Panc1 (cell line): Measurements from ENCODE around the gene CNTN1. TPM values are rescaled to one million over a fixed set of nuclear protein-coding genes. Genes with fewer than 3 reads are reported as not detected.

ENCODE experiments used
- ATAC-seq: fragments of 200-7000 bp; cut with Tn5 transposase; 2 replicates; pipeline ENCODE4 v1.9.1; 2020; ENCODE audit warnings: mild to moderate bottlenecking, moderate library complexity
- BruUV-seq: library from RNA; stranded (reverse); fragments of 400-500 nt; replicated peaks from 2 replicates; lab custom pipeline; 2021; lab: Mats Ljungman, UMichigan
- CTCF ChIA-PET: fragments of 300-600 bp; sonication (Branson Sonifier 250); formaldehyde crosslinking; loops from one replicate; lab custom pipeline; 2022; ENCODE audit warnings: antibody characterized with exemption; lab: Charles Lee
- POLR2A ChIA-PET: fragments of 300-600 bp; sonication (Branson Sonifier 250); formaldehyde crosslinking; loops from one replicate; lab custom pipeline; 2022; ENCODE audit warnings: antibody characterized with exemption; lab: Charles Lee
- DNase-seq: peaks from one replicate; pipeline ENCODE4 v3.0.0-alpha.2; 2010; ENCODE audit warnings: low read depth, low spot score
- H3K27ac ChIP-seq: 2 replicates; pipeline ENCODE4 v1.5.1; 2011; ENCODE audit warnings: mild to moderate bottlenecking, low read length, inconsistent platforms
- H3K27me3 ChIP-seq: fragments of 200-500 bp; sonication (Bioruptor generic); 2 replicates; pipeline ENCODE4 v1.6.0; 2014; ENCODE audit warnings: low read length, inconsistent platforms; ENCODE audit not compliant: control insufficient read depth, insufficient read depth
- H3K36me3 ChIP-seq: fragments of 200-500 bp; sonication (Bioruptor generic); 2 replicates; pipeline ENCODE4 v1.5.1; 2014; ENCODE audit warnings: inconsistent platforms, mild to moderate bottlenecking, low read length, moderate library complexity; ENCODE audit not compliant: control insufficient read depth, insufficient read depth
- H3K4me1 ChIP-seq: 2 replicates; pipeline ENCODE4 v1.5.1; 2011; ENCODE audit warnings: inconsistent platforms, mild to moderate bottlenecking, low read length, moderate library complexity; ENCODE audit not compliant: control insufficient read depth, insufficient read depth
- H3K4me3 ChIP-seq, 2 experiments: 2 replicates each; pipeline ENCODE4 v1.5.1; 2011 to 2012; ENCODE audit warnings: low read depth in 2 of 2, low read length in 2 of 2, mild to moderate bottlenecking in 2 of 2, inconsistent platforms in 1 of 2, moderate library complexity in 1 of 2
- H3K9me3 ChIP-seq: fragments of 200-500 bp; sonication (Bioruptor generic); 2 replicates; pipeline ENCODE4 v1.5.1; 2014; ENCODE audit warnings: low read depth, mild to moderate bottlenecking, inconsistent platforms, low read length, moderate library complexity; ENCODE audit not compliant: control insufficient read depth, insufficient read depth
- CTCF ChIP-seq: fragments of 450-650 bp; IDR thresholded peaks from 2 replicates; pipeline ENCODE4 v1.5.1; 2017; ENCODE audit warnings: mild to moderate bottlenecking
- POLR2AphosphoS5 ChIP-seq: IDR thresholded peaks from 2 replicates; pipeline ENCODE4 v1.6.1; 2012; ENCODE audit warnings: mild to moderate bottlenecking, low read depth, low read length, moderate library complexity
- SIN3A ChIP-seq: IDR thresholded peaks from 2 replicates; pipeline ENCODE4 v1.6.1; 2012; ENCODE audit warnings: low read depth, mild to moderate bottlenecking, low read length, moderate library complexity, borderline replicate concordance; ENCODE audit not compliant: insufficient read depth
- TCF7L2 ChIP-seq: IDR thresholded peaks from 2 replicates; pipeline ENCODE4 v1.6.1; 2011; ENCODE audit warnings: mild to moderate bottlenecking, low read depth, low read length, inconsistent platforms
- in situ Hi-C: cut with HindIII; loops from 2 replicates; pipeline ENCODE4 v1.10.0; 2016; ENCODE audit warnings: low sequenced_read_pairs, low pct_unique_long_range_greater_than_20kb
- intact Hi-C: fragments of 100-400 bp; cut with micrococcal nuclease; formaldehyde crosslinking; loops from one replicate; pipeline ENCODE4 v1.10.0; 2022; ENCODE audit not compliant: unreplicated experiment
- total RNA-seq: library from RNA; stranded (reverse); gene quantifications from one replicate; pipeline ENCODE4 v1.2.1, GENCODE V29; 2021; ENCODE audit not compliant: unreplicated experiment
- TF ChIP-seq, protein P1 (sequence below), 2 experiments: IDR thresholded peaks; 2 replicates each; pipeline ENCODE4 v1.6.1; 2011 to 2012; ENCODE audit warnings: low read depth in 2 of 2, control low read depth in 1 of 2, low read length in 1 of 2, mild to moderate bottlenecking in 1 of 2, moderate library complexity in 1 of 2; ENCODE audit not compliant: insufficient read depth in 1 of 2

CNTN1 gene
- total RNA-seq, 1 experiment from 2014 or later: not detected

DNA sequence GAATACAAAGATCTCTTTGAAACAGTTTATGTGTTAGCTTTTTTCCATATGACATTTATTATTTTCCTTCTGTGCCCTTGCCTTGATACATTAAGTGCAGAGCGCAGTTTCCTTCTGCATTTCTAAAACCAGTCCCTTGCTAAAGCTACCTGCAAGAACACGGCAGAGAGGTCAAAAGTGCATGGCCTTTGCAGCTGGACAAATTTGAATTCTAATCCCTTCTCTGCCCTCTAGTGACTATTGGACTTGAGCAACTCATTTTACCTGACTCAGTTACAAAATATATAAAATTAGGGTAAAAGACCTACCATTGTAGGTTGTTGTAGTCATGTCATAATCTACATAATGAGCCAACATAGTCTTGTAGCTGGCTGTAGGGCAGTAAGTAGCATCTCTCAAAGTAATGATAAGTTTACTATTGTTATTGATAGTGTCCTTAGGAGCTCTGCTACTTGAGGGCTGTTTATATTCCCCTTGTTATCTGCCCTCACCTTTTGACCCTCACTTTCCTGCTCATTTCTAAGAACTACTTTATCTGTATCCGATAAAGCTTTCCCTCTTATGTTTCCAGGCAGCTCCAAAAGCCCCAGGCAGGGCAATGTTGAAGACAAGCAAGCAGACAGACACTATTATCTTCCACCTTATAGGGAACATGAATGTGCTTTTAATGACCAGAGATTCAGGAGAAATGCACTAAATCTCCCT is 375.9 kb downstream of the CNTN1 start:
- no peaks in the 10 kb centered on the region for H3K4me1 ChIP-seq
- ChIA-PET CTCF (no interaction called here), POLR2A (no interaction called here)
- no peaks in the 10 kb centered on the region for H3K27me3 ChIP-seq
- TF ChIP-seq TCF7L2 (no peak), SIN3A (no peak), CTCF (no peak), POLR2AphosphoS5 (no peak)
- TF ChIP-seq, protein P1, sequence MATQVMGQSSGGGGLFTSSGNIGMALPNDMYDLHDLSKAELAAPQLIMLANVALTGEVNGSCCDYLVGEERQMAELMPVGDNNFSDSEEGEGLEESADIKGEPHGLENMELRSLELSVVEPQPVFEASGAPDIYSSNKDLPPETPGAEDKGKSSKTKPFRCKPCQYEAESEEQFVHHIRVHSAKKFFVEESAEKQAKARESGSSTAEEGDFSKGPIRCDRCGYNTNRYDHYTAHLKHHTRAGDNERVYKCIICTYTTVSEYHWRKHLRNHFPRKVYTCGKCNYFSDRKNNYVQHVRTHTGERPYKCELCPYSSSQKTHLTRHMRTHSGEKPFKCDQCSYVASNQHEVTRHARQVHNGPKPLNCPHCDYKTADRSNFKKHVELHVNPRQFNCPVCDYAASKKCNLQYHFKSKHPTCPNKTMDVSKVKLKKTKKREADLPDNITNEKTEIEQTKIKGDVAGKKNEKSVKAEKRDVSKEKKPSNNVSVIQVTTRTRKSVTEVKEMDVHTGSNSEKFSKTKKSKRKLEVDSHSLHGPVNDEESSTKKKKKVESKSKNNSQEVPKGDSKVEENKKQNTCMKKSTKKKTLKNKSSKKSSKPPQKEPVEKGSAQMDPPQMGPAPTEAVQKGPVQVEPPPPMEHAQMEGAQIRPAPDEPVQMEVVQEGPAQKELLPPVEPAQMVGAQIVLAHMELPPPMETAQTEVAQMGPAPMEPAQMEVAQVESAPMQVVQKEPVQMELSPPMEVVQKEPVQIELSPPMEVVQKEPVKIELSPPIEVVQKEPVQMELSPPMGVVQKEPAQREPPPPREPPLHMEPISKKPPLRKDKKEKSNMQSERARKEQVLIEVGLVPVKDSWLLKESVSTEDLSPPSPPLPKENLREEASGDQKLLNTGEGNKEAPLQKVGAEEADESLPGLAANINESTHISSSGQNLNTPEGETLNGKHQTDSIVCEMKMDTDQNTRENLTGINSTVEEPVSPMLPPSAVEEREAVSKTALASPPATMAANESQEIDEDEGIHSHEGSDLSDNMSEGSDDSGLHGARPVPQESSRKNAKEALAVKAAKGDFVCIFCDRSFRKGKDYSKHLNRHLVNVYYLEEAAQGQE (IDR thresholded peaks at IDR 0.05; ENCODE audit: insufficient read depth in 1 of 2, low read depth in 2 of 2, low read length in 1 of 2): no peak
- H3K9me3 ChIP-seq: no peaks in the 10 kb centered on the region
- ATAC-seq (no peak), DNase-seq (no peak)
- no peak overlapping the region for H3K4me3 ChIP-seq
- no peaks in the 10 kb centered on the region for H3K36me3 ChIP-seq
- in situ Hi-C loops: no loop called here
- intact Hi-C loops: no loop called here
- BruUV-seq: no TSS peak
- no peak overlapping the region for H3K27ac ChIP-seq

DNA sequence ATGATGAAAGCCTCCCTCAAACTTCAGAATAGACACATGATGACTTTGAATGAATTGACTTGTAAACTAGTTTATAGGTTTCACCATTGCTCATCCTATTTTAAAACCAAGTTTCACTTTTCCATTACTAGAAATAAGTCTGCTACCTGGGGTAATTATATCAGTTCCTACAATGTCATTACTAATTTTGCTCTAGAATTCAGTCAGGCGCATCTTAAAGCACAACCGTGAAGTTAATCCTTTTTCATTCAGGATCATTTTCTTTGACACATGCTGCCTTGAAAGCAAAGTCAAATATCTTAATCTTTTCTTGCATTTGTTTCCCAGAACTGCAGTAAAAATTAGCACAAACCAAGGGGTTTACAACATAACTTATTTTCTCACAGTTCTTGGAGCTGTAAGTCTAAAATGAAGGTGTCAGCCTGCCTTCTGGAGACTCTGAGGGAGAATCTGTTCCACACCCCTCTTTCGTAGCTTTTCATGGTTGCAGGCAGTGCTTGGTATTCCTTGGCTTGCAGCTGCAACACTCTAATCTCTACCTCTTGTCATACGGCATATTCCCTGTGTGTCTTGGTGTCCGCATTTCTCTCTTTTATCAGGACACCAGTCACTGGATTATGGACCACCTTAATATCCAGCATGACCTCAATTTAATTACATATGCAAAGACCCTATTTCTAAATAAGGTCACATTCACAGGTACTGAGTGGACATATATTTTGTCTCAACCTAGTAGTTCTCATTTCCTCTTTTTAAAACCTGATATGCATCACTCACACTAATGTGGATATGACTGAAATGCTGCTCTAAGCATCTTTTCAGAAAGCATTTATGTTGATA is 381.6 kb downstream of the CNTN1 start:
- Histone ChIP-seq H3K9me3 (no peaks in the 10 kb centered on the region), H3K27ac (no peak overlapping the region), H3K4me3 (no peak overlapping the region), H3K4me1 (no peaks in the 10 kb centered on the region), H3K27me3 (no peaks in the 10 kb centered on the region), H3K36me3 (no peaks in the 10 kb centered on the region)
- DNase-seq (no peak), ATAC-seq (no peak)
- TF ChIP-seq POLR2AphosphoS5 (no peak), CTCF (no peak), TCF7L2 (no peak), SIN3A (no peak)
- TF ChIP-seq, protein P1 (IDR thresholded peaks at IDR 0.05; ENCODE audit: insufficient read depth in 1 of 2, low read depth in 2 of 2, low read length in 1 of 2): no peak
- ChIA-PET CTCF (interaction anchor here (0.6 kb wide), 1 partner anchor 1593 kb away, joined by 3 read pairs; no protein-coding TSS in a partner anchor), POLR2A (no interaction called here)
- in situ Hi-C loops: no loop called here
- intact Hi-C loops: no loop called here
- no TSS peak for BruUV-seq
